Cardiac septum (tissue), 1 donor: Measurements from ENCODE around the gene MADD. TPM values are rescaled to one million over a fixed set of nuclear protein-coding genes. Genes with fewer than 3 reads are reported as not detected.
A peak's percentile ranks its signal among the peaks of the same experiment; 100 is the strongest.

ENCODE experiments used
- DNase-seq: peaks from one replicate; pipeline ENCODE4 v3.0.0-alpha.2; 2020; ENCODE audit warnings: low spot score
- intact Hi-C: fragments of 100-400 bp; cut with DNase I; formaldehyde crosslinking; loops from one replicate; pipeline ENCODE4 v1.14.0; 2022
- total RNA-seq: library from RNA; stranded (reverse); fragmentation: NEBNext Ultra II Directional; extraction: Animal tissue kit (Norgen Biotek cat#: 25700); gene quantifications from one replicate; pipeline ENCODE4 v1.2.1, GENCODE V29; 2021
- donor health status: DM: no; HTN: no; CAD: no.

The MADD gene
- total RNA-seq, 1 donor from 2014 or later, result 33.1 TPM

DNA sequence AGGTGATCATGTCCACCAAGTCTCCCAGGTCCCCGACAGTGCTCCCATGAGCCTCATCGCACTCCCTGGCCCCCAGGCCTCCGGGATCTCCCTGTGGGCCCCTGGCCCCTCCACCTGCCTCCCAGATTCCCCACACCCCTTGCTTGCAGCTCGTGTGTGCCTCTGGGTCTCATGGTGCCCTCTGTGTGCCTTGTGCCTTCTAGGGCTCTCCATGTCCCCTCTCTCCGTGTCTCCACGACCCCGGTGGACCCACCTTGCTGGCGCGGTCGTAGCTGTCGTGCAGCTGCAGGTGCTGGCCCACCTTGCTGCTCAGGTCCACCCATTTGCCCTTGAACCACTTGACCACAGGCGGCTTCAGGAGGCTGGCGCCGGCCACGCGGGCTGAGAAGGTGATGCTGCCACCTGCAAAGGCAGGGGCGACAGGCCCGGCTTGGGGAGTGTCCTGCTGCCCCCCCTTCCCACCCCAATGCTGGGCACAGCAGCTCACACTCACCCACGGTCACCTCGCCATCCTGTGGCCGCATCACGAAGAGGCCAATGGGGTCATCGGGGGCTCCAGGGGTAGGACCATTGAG lies 79.7 kb downstream of the MADD start:
- intact Hi-C loops, result loop anchor here (5.0 to 10.0 kb wide), 2 partner anchors 77 to 435 kb away; partner anchors contain the start of genes LRP4 and MADD
- no peak for DNase-seq

DNA sequence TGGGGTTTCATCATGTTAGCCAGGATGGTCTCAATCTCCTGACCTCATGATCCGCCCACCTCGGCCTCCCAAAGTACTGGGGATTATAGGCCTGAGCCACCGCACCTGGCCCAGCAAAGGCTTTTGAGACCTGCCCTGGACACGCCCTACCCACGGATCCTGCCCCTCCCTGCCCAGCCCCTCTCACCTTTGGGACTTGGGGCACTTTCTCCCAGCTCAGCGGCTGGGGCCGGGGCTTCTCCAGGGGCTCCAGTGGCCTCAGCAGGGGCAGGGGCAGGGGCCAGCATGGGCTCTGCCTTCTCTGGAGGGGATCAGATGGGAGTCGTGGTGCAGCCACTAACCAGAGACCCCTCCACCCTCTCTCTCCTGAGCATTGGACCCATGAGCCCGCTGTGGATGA lies 80.4 kb downstream of the MADD start:
- no peak for DNase-seq
- intact Hi-C loops, result loop anchor here (5.0 to 10.0 kb wide), 2 partner anchors 78 to 436 kb away; partner anchors contain the start of genes LRP4 and MADD

DNA sequence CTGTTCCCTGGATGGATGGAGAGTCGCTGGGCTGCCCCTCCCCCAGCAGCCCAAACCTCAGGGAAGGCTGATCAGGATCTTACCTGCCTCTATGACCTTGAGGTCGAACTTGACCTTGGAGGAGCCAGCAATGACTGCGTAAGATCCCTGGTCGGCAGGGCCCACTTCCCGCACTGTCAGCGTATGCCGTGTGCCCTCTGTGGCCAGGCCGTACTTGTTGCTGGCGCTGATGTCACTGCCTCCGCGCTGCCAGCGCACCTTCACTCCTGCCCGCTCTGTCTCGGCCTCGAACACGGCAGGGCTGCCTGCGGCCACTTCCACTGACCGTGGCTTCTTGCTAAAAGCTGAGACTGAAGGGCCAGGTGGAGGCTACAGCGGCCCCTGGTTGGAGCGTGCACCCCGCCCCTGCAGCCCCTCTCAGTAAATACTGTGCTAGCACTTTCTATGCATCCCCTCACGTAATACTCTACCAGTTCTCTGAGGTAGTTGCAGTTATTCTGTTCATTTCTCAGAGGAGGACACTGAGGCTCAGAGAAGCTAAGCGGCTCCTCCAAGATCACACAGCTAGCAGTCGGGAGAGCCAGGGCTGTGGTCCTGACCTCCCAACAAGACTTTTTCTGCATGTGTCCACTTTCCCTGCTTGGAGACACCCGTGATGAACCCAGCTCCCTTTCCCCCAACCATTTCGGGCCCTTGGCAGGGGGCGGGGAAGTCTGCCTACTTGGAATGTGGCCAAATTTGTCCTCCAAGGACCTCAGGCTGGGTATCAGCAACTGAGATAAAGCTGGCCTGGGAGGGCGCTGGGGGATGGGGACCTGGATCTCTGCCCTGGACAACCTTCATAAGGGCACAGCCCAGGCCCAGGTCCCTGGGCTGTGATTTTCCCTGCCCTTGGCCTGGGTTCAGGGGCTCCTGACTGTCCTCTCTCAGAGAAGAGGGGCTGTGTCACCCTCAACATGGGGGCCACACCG lies 81.5 kb downstream of the MADD start:
- intact Hi-C loops, result loop anchor here (5.0 to 10.0 kb wide), 2 partner anchors 79 to 437 kb away; partner anchors contain the start of genes LRP4 and MADD

DNA sequence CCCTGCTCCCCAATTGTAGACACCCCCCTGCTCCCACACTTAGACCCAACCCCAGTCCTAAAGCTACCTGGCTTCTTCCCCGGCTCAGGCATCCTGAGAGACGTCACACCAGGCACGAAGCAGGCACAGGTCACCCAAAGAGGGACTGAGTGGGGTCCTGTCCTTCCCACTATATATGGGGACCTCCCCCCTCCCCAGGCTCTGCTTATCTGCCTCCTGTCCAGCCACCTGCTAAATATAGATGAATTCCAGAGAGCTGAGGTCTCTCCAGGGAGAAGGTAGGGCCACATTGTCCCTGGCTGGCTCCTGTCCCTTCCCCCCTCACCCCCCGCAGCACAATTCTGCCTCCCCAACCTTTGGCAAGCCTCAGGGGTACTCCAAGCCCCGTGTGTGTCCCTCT lies 82.6 kb downstream of the MADD start, which contains the start of gene MYBPC3:
MYBPC3 (minus strand) TSS at position 147 of the 400 bp plus-strand sequence; CDS start at position 92, 55 bp downstream.
- DNase-seq, result no peak

More for the DNA sequence above, 81.5 kb downstream of the MADD start:
- peak; percentile 89 for DNase-seq

DNA sequence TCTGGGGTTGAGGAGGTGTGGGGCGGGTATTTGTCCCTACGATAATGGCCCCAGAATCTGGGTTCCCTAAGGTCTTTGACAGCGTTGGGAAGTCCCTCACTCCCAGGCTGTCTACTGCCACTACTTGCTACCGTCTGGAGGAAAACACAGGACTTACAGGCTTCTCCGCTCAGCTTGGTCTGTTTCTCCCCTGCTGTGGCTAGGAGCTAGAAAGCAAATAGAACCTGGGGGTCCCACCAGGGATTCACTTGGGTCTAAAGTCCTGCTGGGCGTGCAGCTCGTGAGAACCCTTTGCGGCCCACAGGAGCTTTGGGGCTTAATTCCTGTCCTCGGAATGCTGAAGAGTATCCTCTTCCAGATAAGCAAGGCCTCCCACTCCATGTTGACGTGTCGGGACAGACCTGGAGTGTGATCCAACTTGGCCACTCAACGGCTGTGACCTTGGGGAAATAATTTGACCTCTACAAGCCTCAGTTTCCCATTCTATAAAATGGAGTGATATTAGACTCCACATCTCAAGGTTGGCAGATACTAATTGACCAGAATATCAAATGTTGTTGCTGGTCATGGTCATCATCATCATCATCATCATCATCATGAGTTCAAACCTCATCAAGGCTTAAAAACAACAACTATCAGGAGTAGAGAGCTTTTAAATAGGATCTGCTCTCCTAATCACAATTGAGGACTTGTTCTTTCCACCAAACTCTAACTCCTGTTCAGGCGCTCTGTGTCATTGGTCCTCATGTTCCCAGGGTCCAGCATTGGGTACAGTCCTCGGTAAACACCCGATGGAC lies 84.2 kb downstream of the MADD start:
- intact Hi-C loops, result loop anchor here (2.0 to 10.0 kb wide), 4 partner anchors 82 to 439 kb away; partner anchors contain the start of genes ARFGAP2, LRP4 and MADD
- DNase-seq, result no peak

More for the DNA sequence above, 82.6 kb downstream of the MADD start, which contains the start of gene MYBPC3:
- intact Hi-C loops, result loop anchor here (5.0 to 10.0 kb wide), 2 partner anchors 80 to 438 kb away; partner anchors contain the start of genes LRP4 and MADD

DNA sequence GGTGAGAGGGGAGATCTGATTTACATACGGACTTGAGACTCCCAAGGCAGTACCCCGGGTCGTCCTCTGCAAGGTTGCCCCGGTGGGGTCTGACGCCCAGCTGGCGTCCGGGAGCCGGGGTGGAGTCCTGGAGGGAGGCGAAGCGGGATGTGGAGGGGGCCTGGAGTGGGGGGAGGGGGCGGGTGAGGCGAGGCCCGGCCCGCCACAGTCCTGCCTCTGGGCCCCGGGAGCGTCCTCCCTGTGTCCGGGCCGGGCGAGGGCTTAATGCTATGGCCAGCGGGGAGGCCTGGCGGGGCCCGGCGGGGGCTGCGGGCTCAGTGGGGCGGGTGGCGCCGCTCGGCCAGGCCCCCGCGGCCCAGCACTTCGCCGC lies 85.0 kb downstream of the MADD start:
- intact Hi-C loops, result loop anchor here (2.0 to 10.0 kb wide), 4 partner anchors 83 to 440 kb away; partner anchors contain the start of genes ARFGAP2, LRP4 and MADD
- DNase-seq, result no peak

DNA sequence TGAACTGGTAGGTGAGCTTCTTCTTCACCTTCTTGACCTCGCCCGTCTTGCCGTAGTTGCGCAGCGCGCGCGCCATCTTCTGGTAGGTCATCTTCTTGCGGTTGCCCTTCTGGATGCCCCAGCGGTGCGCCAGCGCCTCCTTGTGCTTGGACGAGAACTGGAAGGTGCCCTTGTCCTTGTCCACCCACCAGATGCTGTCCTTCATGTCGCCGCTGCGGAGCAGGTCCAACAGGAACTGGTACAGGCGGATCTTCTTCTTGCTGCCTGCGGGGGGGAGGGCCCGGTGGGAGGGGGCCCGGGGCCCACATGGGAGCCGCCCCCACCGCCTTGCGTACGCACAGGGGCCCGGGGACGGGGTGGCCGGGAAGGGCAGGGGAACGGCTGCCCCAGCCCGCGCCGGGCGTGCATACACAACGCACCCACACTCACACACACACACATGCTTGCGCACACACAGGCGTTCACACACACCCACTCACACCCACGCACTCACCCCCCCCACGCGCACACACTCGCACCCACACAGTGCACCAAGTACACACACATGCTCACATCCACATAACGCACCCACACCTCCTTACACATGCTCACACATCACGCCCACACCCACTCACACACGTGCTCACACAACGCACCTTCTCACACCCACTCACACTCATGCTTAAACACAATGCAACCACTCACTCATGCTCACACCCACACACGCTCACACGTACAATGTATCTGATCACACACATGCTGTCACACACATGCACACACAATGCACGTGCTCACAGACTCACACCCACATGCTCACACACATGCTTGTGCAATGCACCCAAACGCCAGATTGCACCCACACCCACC lies 85.6 kb downstream of the MADD start:
- intact Hi-C loops, result loop anchor here (2.0 to 10.0 kb wide), 3 partner anchors 97 to 441 kb away; partner anchors contain the start of genes ARFGAP2 and LRP4
- peak; percentile 96 for DNase-seq

DNA sequence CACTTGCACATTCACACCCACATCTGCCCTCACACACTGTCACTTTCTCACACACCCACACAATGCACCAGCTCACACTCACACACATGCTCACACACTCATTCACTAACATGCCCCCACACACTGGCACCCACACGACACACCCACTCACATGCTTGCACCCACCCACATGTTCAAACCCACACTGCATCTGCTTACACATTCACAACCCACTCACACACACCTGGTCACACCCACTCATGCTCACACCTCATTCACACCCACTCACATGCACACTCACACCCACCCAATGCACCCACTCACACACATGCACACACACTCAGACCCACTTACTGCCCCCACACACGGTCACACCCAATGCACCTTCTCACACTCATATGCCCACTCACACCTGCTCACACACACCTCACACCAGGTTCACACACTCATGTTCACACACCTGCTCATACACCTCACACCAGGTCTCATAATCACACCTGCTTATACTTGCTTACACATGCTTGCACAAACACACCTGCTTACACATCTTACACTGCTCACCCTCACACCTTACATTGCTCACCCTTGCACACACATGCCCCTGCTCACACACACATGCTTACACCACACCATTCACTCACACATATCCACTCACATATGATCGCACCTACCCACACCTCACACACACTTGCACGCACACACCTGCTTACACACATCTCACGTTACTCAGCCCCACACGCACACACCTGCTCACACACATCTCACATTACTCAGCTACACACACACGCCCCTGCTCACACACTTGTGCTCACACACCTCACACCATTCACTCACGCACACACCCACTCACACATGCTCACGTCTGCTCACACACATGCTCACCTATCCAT lies 86.4 kb downstream of the MADD start:
- no peak for DNase-seq

DNA sequence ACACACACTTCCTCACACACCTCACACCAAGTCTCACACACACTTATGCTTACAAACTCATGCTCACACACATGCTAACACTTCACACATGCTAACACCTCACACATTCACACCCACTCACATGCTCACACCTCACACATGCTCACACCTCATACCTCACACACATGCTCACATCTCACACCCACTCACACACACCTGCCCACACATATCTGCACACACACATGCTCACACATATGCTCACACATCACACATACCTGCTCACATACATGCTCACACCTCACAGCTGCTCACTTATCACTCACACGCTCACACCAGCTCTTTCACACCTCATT lies 87.0 kb downstream of the MADD start:
- DNase-seq, result no peak
- intact Hi-C loops, result loop anchor here (10.0 kb wide), 1 partner anchor 442 kb away; the partner anchor contains the start of gene LRP4

More for the DNA sequence above, 86.4 kb downstream of the MADD start:
- intact Hi-C loops, result loop anchor here (10.0 kb wide), 1 partner anchor 442 kb away; the partner anchor contains the start of gene LRP4

DNA sequence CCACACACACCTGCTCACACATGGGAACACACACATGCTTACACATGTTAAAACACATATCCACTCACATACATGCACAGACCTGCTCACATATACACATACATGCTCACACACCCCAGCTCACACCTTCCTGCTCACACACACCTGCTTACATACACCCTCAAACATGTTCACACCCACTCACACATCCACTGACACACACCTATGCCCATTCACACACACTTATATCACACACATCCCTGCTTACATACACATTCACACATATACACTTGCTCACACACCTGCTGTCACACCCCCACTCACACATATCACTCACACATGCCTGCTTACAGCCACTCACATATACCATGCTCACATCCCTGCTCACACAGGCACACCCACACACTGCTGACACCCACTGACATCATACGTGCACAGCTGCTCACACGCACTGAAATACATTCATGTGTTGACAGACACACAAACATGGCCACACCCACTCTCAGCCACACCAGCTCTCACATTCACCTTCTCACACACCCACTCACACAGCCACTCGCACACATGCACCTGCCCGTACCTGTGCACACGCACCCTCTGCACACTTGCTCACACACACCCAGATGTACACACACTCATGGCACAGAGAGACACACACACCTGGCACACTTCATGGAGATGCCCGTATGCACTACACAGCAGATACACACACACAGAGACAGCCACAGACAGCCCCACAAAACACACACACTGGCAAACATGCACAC lies 88.2 kb downstream of the MADD start:
- intact Hi-C loops, result loop anchor here (10.0 kb wide), 1 partner anchor 443 kb away; the partner anchor contains the start of gene LRP4
- DNase-seq, result no peak

DNA sequence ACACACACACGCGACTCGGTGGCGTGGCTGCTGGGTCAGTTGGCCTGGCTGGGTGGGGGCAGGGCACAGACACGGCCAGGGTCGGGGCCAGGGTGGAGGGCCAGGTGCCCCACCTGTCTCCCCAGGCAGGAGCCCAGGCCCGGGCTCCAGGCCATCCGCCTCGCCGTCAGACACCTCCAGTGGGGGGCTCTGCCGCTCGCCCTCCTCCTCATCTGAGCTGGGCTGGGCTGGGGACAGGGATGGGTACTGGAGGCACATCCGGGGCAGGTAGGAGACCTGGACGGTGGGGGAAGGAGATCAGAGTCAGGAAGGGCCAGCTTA lies 88.8 kb downstream of the MADD start:
- no peak for DNase-seq
- intact Hi-C loops, result loop anchor here (10.0 kb wide), 1 partner anchor 444 kb away; the partner anchor contains the start of gene LRP4

DNA sequence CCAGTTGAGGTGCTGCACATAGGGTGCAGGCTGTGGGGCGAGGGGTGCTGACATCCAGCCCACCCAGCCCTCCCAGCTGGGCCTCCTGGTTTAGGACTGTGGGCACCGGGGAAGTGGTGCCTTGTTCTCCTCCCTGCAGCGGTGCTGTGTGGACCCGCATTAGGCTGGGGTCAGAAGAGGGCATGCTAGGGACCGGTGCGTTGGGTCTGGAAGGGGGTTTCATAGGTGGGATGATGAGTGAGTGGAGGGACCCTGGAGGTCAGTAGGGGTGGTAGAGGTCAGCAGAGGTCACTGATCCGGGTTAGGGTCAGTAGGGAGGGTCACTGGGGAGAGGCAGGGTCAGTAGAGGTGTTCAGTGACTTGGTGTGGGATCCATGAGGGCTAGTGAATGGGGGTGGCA lies 89.2 kb downstream of the MADD start:
- DNase-seq, result no peak
- intact Hi-C loops, result loop anchor here (10.0 kb wide), 1 partner anchor 444 kb away; the partner anchor contains the start of gene LRP4

DNA sequence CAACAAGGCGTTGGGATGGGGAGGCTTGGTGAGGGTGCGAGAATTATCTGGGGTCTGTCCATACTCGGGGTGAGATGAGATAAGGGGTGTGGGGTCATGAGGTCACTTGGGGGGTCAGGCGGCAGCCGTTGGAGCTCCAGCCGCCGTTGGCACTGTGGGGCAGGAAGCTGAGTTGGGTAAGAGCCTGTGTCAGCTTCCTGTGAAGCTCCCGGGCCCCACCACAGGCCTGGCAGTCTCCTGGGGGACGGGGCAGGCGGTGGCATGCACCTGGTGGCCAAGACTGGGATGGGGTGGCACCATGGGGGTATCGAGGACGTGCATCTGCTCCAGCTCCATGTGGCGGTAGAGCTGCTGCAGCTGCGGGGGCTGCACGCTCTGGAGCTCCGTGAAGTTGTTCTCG lies 89.7 kb downstream of the MADD start:
- DNase-seq, result no peak
- intact Hi-C loops, result loop anchor here (10.0 kb wide), 1 partner anchor 445 kb away; the partner anchor contains the start of gene LRP4

DNA sequence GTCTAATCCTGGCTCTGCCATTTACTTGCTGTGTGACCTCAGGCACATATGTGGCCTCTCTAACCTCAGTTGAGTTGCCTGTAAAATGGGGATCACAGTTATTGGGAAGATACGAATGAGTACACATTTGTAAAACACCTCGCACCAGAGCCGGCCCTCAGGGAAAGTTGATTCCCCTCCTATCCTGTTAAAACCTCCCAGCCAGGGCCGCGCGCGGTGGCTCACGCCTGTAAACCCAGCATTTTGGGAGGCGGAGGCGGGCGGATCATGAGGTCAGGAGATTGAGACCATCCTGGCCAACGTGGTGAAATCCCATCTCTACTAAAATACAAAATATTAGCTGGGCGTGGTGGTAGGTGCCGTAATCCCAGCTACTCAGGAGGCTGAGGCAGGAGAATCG lies 90.4 kb downstream of the MADD start:
- intact Hi-C loops, result no loop called here
- DNase-seq, result no peak

DNA sequence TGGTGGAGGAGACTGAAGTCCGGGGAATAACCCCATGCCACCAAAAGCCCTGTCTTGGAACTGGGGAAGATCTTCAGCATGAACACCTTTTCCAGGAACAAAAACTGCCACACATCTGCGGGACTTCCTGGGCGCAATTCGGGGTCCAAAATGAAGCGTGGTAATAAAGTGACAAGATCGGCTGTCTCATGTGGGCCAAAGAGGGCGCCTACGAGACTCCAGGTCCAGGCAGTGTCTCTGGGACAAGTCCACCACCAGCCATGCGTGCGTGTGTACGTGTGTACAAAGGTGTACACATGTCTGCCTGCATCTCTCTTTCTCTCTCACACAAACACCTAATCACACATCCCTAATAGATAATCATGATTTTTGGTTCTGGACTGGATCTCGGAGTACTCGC lies 91.5 kb downstream of the MADD start:
- intact Hi-C loops, result no loop called here
- no peak for DNase-seq

DNA sequence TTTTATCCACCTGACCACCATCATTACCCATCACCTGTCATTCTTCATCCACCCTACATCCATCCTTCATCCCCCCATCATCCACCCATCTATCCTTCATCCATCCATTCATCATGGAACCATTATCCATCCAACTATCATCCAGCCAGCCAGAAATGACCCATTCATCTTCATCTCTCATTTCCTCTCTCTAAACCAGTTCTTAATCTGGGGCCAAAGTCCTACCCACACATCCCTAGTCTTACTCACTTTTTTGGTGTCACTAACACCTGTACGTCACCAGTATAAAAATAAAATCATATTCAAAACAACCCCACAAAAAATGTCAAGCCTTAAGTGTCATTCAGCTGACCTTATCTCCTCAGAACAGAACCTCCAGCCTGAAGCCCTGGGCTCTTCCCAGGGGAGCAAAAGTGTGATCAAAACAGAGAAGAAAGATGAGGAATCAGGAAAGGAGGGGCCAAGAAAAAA lies 96.1 kb downstream of the MADD start:
- no peak for DNase-seq
- intact Hi-C loops, result no loop called here
